H9 (cell line): ENCODE measurements around the gene EFNA3. TPM values are rescaled to one million over a fixed set of nuclear protein-coding genes. Genes with fewer than 3 reads are reported as not detected.

Source experiments
- DNase-seq: peaks from one replicate; pipeline ENCODE4 v3.0.0-alpha.2; 2017
- H2AFZ ChIP-seq: one replicate; pipeline ENCODE4 v1.6.1; 2013; ENCODE audit warnings: mild to moderate bottlenecking, low read length, control low read depth, moderate library complexity
- H2AK5ac ChIP-seq: 2 replicates; pipeline ENCODE4 v1.6.1; 2013; ENCODE audit warnings: low read length, control low read depth, mixed read lengths; ENCODE audit not compliant: insufficient read length
- H2BK120ac ChIP-seq: one replicate; pipeline ENCODE4 v1.6.1; 2013; ENCODE audit warnings: low read depth, mild to moderate bottlenecking, low read length, control low read depth, inconsistent platforms; ENCODE audit not compliant: poor library complexity, severe bottlenecking
- H2BK12ac ChIP-seq: 2 replicates; pipeline ENCODE4 v1.6.1; 2013; ENCODE audit warnings: low read length, control low read depth, mixed read lengths, low read depth; ENCODE audit not compliant: insufficient read length
- H2BK15ac ChIP-seq: 2 replicates; pipeline ENCODE4 v1.6.1; 2013; ENCODE audit warnings: low read depth, low read length, control low read depth
- H2BK20ac ChIP-seq: one replicate; pipeline ENCODE4 v1.6.1; 2013; ENCODE audit warnings: low read depth, mild to moderate bottlenecking, low read length, control low read depth, inconsistent platforms; ENCODE audit not compliant: poor library complexity, severe bottlenecking
- H2BK5ac ChIP-seq: 2 replicates; pipeline ENCODE4 v1.6.1; 2013; ENCODE audit warnings: low read length, control low read depth, mixed read lengths; ENCODE audit not compliant: insufficient read length
- H3K14ac ChIP-seq: 2 replicates; pipeline ENCODE4 v1.6.1; 2013; ENCODE audit warnings: low read length, control low read depth; ENCODE audit not compliant: insufficient read depth
- H3K18ac ChIP-seq: 2 replicates; pipeline ENCODE4 v1.6.1; 2013; ENCODE audit warnings: low read depth, mild to moderate bottlenecking, mixed read lengths, low read length, control low read depth; ENCODE audit not compliant: insufficient read length
- H3K23ac ChIP-seq: 2 replicates; pipeline ENCODE4 v1.6.1; 2013; ENCODE audit warnings: low read length, control low read depth, mixed read lengths, low read depth; ENCODE audit not compliant: insufficient read length
- H3K23me2 ChIP-seq: 2 replicates; pipeline ENCODE4 v1.6.1; 2013; ENCODE audit warnings: low read depth, mild to moderate bottlenecking, mixed read lengths, low read length, control low read depth; ENCODE audit not compliant: insufficient read length, poor library complexity, severe bottlenecking
- H3K27ac ChIP-seq: 2 replicates; pipeline ENCODE4 v1.5.1; 2013; ENCODE audit warnings: low read length, control low read depth, mixed read lengths, low read depth; ENCODE audit not compliant: insufficient read length
- H3K27me3 ChIP-seq: 2 replicates; pipeline ENCODE4 v1.6.1; 2013; ENCODE audit warnings: low read length, control low read depth, inconsistent platforms; ENCODE audit not compliant: insufficient read depth
- H3K4ac ChIP-seq: 2 replicates; pipeline ENCODE4 v1.6.1; 2013; ENCODE audit warnings: low read depth, mild to moderate bottlenecking, control low read depth, inconsistent platforms, low read length, moderate library complexity
- H3K4me1 ChIP-seq: 2 replicates; pipeline ENCODE4 v1.6.1; 2013; ENCODE audit warnings: low read length, control low read depth, inconsistent platforms; ENCODE audit not compliant: insufficient read depth
- H3K4me2 ChIP-seq: 2 replicates; pipeline ENCODE4 v1.6.1; 2013; ENCODE audit warnings: low read length, control low read depth, mixed read lengths; ENCODE audit not compliant: insufficient read length, insufficient read depth
- H3K56ac ChIP-seq: 2 replicates; pipeline ENCODE4 v1.6.1; 2013; ENCODE audit warnings: low read depth, mild to moderate bottlenecking, mixed read lengths, low read length, control low read depth; ENCODE audit not compliant: insufficient read length
- H3K79me1 ChIP-seq: 2 replicates; pipeline ENCODE4 v1.6.1; 2013; ENCODE audit warnings: low read depth, mild to moderate bottlenecking, moderate library complexity, low read length, control low read depth, inconsistent platforms; ENCODE audit not compliant: insufficient read depth, poor library complexity, severe bottlenecking
- H3K79me2 ChIP-seq: 2 replicates; pipeline ENCODE4 v1.6.1; 2013; ENCODE audit warnings: low read length, control low read depth, inconsistent platforms; ENCODE audit not compliant: insufficient read depth
- H3K9ac ChIP-seq: 2 replicates; pipeline ENCODE4 v1.6.1; 2013; ENCODE audit warnings: low read length, control low read depth, mixed read lengths; ENCODE audit not compliant: insufficient read length; ENCODE audit errors: extremely low read depth
- H3K9me3 ChIP-seq: one replicate; pipeline ENCODE4 v1.6.1; 2013; ENCODE audit warnings: low read depth, low read length, inconsistent platforms; ENCODE audit not compliant: control insufficient read depth
- H3T11ph ChIP-seq: one replicate; pipeline ENCODE4 v1.6.1; 2013; ENCODE audit warnings: mild to moderate bottlenecking, low read length, control low read depth, inconsistent platforms
- H4K20me1 ChIP-seq: one replicate; pipeline ENCODE4 v1.6.1; 2013; ENCODE audit not compliant: control insufficient read depth, insufficient read length, insufficient read depth
- H4K5ac ChIP-seq: 2 replicates; pipeline ENCODE4 v1.6.1; 2013; ENCODE audit warnings: low read depth, mild to moderate bottlenecking, mixed read lengths, low read length, control low read depth; ENCODE audit not compliant: insufficient read length
- H4K8ac ChIP-seq: replicated peaks from 2 replicates; pipeline ENCODE4 v1.6.1; 2013; ENCODE audit warnings: low read length, control low read depth, mixed read lengths, low read depth; ENCODE audit not compliant: insufficient read length
- H4K91ac ChIP-seq: 2 replicates; pipeline ENCODE4 v1.6.1; 2013; ENCODE audit warnings: low read depth, mild to moderate bottlenecking, moderate library complexity, mixed read lengths, low read length, control low read depth; ENCODE audit not compliant: insufficient read length
- H3K27ac Mint-ChIP-seq, 3 experiments: 2 replicates in 2 of 3; 3 replicates in 1 of 3; pipeline ENCODE4 v1.8.0; 2020 to 2021; ENCODE audit warnings: mixed read lengths in 3 of 3, mild to moderate bottlenecking in 1 of 3, moderate library complexity in 1 of 3
- H3K27me3 Mint-ChIP-seq: 2 replicates; pipeline ENCODE4 v1.8.0; 2021; ENCODE audit warnings: low read depth, mild to moderate bottlenecking, moderate library complexity, mixed read lengths
- H3K36me3 Mint-ChIP-seq, 3 experiments: 2 replicates in 2 of 3; 3 replicates in 1 of 3; pipeline ENCODE4 v1.8.0; 2020 to 2021; ENCODE audit warnings: low read depth in 3 of 3, mixed read lengths in 3 of 3; ENCODE audit not compliant: insufficient read depth in 1 of 3
- H3K4me1 Mint-ChIP-seq, 2 experiments: 2 replicates each; pipeline ENCODE4 v1.8.0; 2020; ENCODE audit warnings: mixed read lengths in 2 of 2
- H3K4me3 Mint-ChIP-seq, 2 experiments: 2 replicates in 1 of 2; 3 replicates in 1 of 2; pipeline ENCODE4 v1.8.0; 2020 to 2021; ENCODE audit warnings: mild to moderate bottlenecking in 2 of 2, mixed read lengths in 2 of 2, moderate library complexity in 1 of 2
- H3K9me3 Mint-ChIP-seq, 2 experiments: 2 replicates in 1 of 2; 3 replicates in 1 of 2; pipeline ENCODE4 v1.8.0; 2020; ENCODE audit warnings: mild to moderate bottlenecking in 2 of 2, mixed read lengths in 2 of 2, moderate library complexity in 1 of 2
- WGBS: extraction: QIAGEN DNeasy Blood & Tissue Kit; methylation state at CpG from one replicate; pipeline ENCODE4 v1.1.7; 2013; ENCODE audit warnings: missing lambda C conversion rate, low lambda C conversion rate, mixed read lengths; ENCODE audit not compliant: insufficient read length; ENCODE audit errors: extremely low coverage; 5-methylcytosine and 5-hydroxymethylcytosine counted together
- total RNA-seq: library from RNA; stranded (reverse); gene quantifications from 2 replicates; pipeline ENCODE4 v1.2.1, GENCODE V29; 2021
- TF ChIP-seq, protein P1 (sequence below): fragments of 200-600 bp; sonication (generic); conservative IDR thresholded peaks from 3 replicates; pipeline ENCODE4 v1.8.0; 2021; ENCODE audit warnings: antibody characterized with exemption, mild to moderate bottlenecking

EFNA3 gene
- total RNA-seq, 1 experiment from 2014 or later = 3.9 TPM

DNA sequence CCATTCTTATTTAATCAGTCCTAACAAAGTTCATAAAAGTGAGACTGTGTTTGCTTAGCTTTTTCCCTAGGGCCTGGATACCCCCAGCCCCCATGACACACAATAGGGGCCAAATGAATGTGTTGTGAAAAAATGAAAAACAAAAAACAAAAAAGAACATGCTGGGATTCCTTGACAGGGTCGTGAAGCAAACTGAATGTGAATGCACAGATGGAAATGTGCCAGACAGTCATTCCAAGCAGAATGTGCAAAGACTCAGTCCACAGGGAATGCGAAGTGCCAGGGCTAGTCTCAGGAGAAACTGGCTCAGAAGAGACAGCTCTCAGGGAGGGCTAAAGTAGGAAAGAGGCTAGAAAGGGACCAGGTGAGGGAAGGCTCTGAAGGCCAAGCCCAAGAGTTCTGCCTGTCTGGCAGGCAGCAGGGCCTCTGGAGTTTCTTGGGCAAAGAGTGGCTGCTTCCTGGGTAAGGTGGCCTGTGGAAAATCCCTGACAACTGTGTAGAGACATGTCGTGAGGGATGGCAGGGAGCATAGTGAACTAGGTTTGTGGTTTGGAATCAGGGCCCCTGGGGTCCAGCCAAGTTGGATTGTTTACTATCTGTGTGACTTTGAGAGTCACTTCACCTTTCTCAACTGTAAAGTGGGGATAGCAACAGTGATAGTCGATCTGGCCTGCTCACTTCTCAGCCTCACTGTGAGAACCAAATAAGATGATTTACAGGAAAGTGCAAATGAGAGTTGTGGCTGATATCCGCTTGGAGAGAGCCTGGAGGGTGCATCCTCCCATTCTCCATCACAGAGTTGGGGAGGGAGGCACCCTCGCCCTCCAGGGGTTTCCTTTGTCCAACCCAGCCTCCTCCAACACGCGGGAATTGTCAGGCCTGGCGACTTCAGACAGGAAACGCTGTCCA is 28.7 kb upstream of the EFNA3 start:
- peaks cover 27 to 48% of the 10 kb centered on the region in 2 experiments for H3K4me1 Mint-ChIP-seq
- Histone ChIP-seq H2AFZ (no peak overlapping the region), H3K14ac (no peak overlapping the region), H3K27me3 (peaks cover 4% of the 10 kb centered on the region; the same call in 1 of the 2 replicates), H3K79me1 (no peaks in the 10 kb centered on the region), H2BK20ac (no peak overlapping the region), H3T11ph (no peak overlapping the region), H2BK15ac (no peak overlapping the region), H3K23ac (no peak overlapping the region), H2BK5ac (no peak overlapping the region), H2BK12ac (no peak overlapping the region), H3K4me2 (peak overlapping the region; percentile 67), H4K8ac (no peak overlapping the region), H2BK120ac (no peak overlapping the region), H3K23me2 (peaks cover 16% of the 10 kb centered on the region), H3K56ac (no peak overlapping the region), H2AK5ac (no peak overlapping the region), H4K5ac (no peak overlapping the region), H3K79me2 (no peaks in the 10 kb centered on the region), H3K4me1 (no peaks in the 10 kb centered on the region; the same call in 1 of the 2 replicates), H3K9me3 (no peaks in the 10 kb centered on the region), H3K18ac (no peak overlapping the region), H4K20me1 (no peaks in the 10 kb centered on the region), H3K27ac (no peak overlapping the region), H4K91ac (no peak overlapping the region), H3K4ac (no peak overlapping the region), H3K9ac (peak overlapping the region; percentile 8)
- H3K4me3 Mint-ChIP-seq = peak overlapping the region; percentile 67 to 88
- DNase-seq = no peak
- no peaks in the 10 kb centered on the region for H3K9me3 Mint-ChIP-seq
- peaks cover 19% of the 10 kb centered on the region for H3K27me3 Mint-ChIP-seq
- H3K27ac Mint-ChIP-seq = peak overlapping the region in 2 of 3 experiments; percentile 25 to 77; a peak in 2 of 7 replicates
- WGBS = no CpG with 5 or more reads among the region's 10 CpGs
- TF ChIP-seq, protein P1, sequence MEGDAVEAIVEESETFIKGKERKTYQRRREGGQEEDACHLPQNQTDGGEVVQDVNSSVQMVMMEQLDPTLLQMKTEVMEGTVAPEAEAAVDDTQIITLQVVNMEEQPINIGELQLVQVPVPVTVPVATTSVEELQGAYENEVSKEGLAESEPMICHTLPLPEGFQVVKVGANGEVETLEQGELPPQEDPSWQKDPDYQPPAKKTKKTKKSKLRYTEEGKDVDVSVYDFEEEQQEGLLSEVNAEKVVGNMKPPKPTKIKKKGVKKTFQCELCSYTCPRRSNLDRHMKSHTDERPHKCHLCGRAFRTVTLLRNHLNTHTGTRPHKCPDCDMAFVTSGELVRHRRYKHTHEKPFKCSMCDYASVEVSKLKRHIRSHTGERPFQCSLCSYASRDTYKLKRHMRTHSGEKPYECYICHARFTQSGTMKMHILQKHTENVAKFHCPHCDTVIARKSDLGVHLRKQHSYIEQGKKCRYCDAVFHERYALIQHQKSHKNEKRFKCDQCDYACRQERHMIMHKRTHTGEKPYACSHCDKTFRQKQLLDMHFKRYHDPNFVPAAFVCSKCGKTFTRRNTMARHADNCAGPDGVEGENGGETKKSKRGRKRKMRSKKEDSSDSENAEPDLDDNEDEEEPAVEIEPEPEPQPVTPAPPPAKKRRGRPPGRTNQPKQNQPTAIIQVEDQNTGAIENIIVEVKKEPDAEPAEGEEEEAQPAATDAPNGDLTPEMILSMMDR = no peak
- no peaks in the 10 kb centered on the region; a peak in 2 of 7 replicates for H3K36me3 Mint-ChIP-seq
